ENCODE data around the gene TMEM175.

Gene TMEM175

GRCh38 chr4:931960-932712 lies at the start of gene TMEM175, which contains the start of gene GAK:
TMEM175 (plus strand) TSS chr4:932460; CDS start chr4:947740, 15,280 bp downstream.
GAK (minus strand) TSS chr4:932316; CDS start chr4:932187, 129 bp downstream.
- H3K4me3 ChIP-seq: peak within 1 kb of the TSS; percentile 77 to 99 (median 97)
- peak within 1 kb of the TSS; percentile 86 to 99 (median 96) for H3K27ac ChIP-seq

- Histone ChIP-seq H3K4me3 (no peak overlapping the region), H3K27ac (no peak overlapping the region)
Observed at GRCh38 chr4:882646-883045, 49.6 kb upstream of the TMEM175 start.

GRCh38 chr4:883377-884095 lies 48.7 kb upstream of the TMEM175 start:
- no peak overlapping the region for H3K4me3 ChIP-seq
- no peak overlapping the region for H3K27ac ChIP-seq

GRCh38 chr4:884259-884658 lies 48.0 kb upstream of the TMEM175 start:
- no peak overlapping the region for H3K4me3 ChIP-seq
- no peak overlapping the region for H3K27ac ChIP-seq

GRCh38 chr4:884896-885295 lies 47.4 kb upstream of the TMEM175 start:
- H3K4me3 ChIP-seq: no peak overlapping the region
- no peak overlapping the region for H3K27ac ChIP-seq

GRCh38 chr4:885353-885752 lies 46.9 kb upstream of the TMEM175 start:
- Histone ChIP-seq H3K4me3 (no peak overlapping the region), H3K27ac (no peak overlapping the region)

GRCh38 chr4:886244-886643 lies 46.0 kb upstream of the TMEM175 start:
- Histone ChIP-seq H3K4me3 (no peak overlapping the region), H3K27ac (no peak overlapping the region)

- H3K4me3 ChIP-seq: no peak overlapping the region
- no peak overlapping the region for H3K27ac ChIP-seq
Observed at GRCh38 chr4:887034-887763, 45.1 kb upstream of the TMEM175 start.

- no peak overlapping the region for H3K4me3 ChIP-seq
- no peak overlapping the region for H3K27ac ChIP-seq
Observed at GRCh38 chr4:888029-888428, 44.2 kb upstream of the TMEM175 start.

GRCh38 chr4:889516-889915 lies 42.7 kb upstream of the TMEM175 start:
- Histone ChIP-seq H3K4me3 (no peak overlapping the region), H3K27ac (no peak overlapping the region)

GRCh38 chr4:890036-890695 lies 42.1 kb upstream of the TMEM175 start:
- no peak overlapping the region for H3K27ac ChIP-seq
- no peak overlapping the region for H3K4me3 ChIP-seq

GRCh38 chr4:891747-892146 lies 40.5 kb upstream of the TMEM175 start:
- Histone ChIP-seq H3K27ac (no peak overlapping the region), H3K4me3 (no peak overlapping the region)

- no peak overlapping the region for H3K27ac ChIP-seq
- H3K4me3 ChIP-seq: no peak overlapping the region
Observed at GRCh38 chr4:892780-893179, 39.5 kb upstream of the TMEM175 start.

GRCh38 chr4:893276-893994 lies 38.8 kb upstream of the TMEM175 start:
- Histone ChIP-seq H3K4me3 (no peak overlapping the region), H3K27ac (no peak overlapping the region)

GRCh38 chr4:893995-894705 lies 38.1 kb upstream of the TMEM175 start:
- Histone ChIP-seq H3K27ac (no peak overlapping the region), H3K4me3 (no peak overlapping the region)

GRCh38 chr4:895596-895995 lies 36.7 kb upstream of the TMEM175 start:
- no peak overlapping the region for H3K4me3 ChIP-seq

GRCh38 chr4:896216-896615 lies 36.0 kb upstream of the TMEM175 start:
- Histone ChIP-seq H3K4me3 (no peak overlapping the region), H3K27ac (no peak overlapping the region)

More at GRCh38 chr4:895596-895995, 36.7 kb upstream of the TMEM175 start:
- no peak overlapping the region for H3K27ac ChIP-seq

- no peak overlapping the region for H3K27ac ChIP-seq
- H3K4me3 ChIP-seq: no peak overlapping the region
Observed at GRCh38 chr4:896630-897029, 35.6 kb upstream of the TMEM175 start.

GRCh38 chr4:898123-898522 lies 34.1 kb upstream of the TMEM175 start:
- no peak overlapping the region for H3K27ac ChIP-seq
- no peak overlapping the region for H3K4me3 ChIP-seq
